Neuronal stem cell (in vitro differentiated cells): ENCODE data around the gene CTRL.

Experiments used
- DNase-seq: peaks from one replicate; pipeline ENCODE4 v3.0.0-alpha.2; 2013; ENCODE audit warnings: low spot score
- H2AFZ ChIP-seq: one replicate; pipeline ENCODE4 v1.6.1; 2013; ENCODE audit warnings: mild to moderate bottlenecking, low read length, inconsistent platforms
- H2AK5ac ChIP-seq: 2 replicates; pipeline ENCODE4 v1.6.1; 2013; ENCODE audit warnings: low read depth, mild to moderate bottlenecking, inconsistent platforms, low read length, moderate library complexity, mixed read lengths
- H2BK120ac ChIP-seq: 2 replicates; pipeline ENCODE4 v1.6.1; 2013; ENCODE audit warnings: low read depth, mild to moderate bottlenecking, inconsistent platforms, low read length, moderate library complexity, mixed read lengths
- H2BK12ac ChIP-seq: one replicate; pipeline ENCODE4 v1.6.1; 2013; ENCODE audit warnings: low read length, inconsistent platforms
- H2BK15ac ChIP-seq: 2 replicates; pipeline ENCODE4 v1.6.1; 2013; ENCODE audit warnings: mild to moderate bottlenecking, low read length, inconsistent platforms, mixed read lengths
- H2BK5ac ChIP-seq: one replicate; pipeline ENCODE4 v1.6.1; 2013; ENCODE audit warnings: inconsistent platforms, mild to moderate bottlenecking, low read length, moderate library complexity
- H3K14ac ChIP-seq: one replicate; pipeline ENCODE4 v1.6.1; 2013; ENCODE audit warnings: low read length, inconsistent platforms
- H3K18ac ChIP-seq: 2 replicates; pipeline ENCODE4 v1.6.1; 2013; ENCODE audit warnings: low read length, inconsistent platforms
- H3K23ac ChIP-seq: 2 replicates; pipeline ENCODE4 v1.6.1; 2013; ENCODE audit warnings: low read depth, mild to moderate bottlenecking, mixed read lengths, low read length, inconsistent platforms; ENCODE audit not compliant: poor library complexity
- H3K27ac ChIP-seq: replicated peaks from 3 replicates; pipeline ENCODE4 v1.5.1; 2013; ENCODE audit warnings: low read length, inconsistent platforms
- H3K27me3 ChIP-seq, 3 experiments: 2 replicates each; pipeline ENCODE4 v1.6.1; 2013; ENCODE audit warnings: low read length in 3 of 3, mild to moderate bottlenecking in 2 of 3, inconsistent platforms in 1 of 3, low read depth in 1 of 3, mixed read lengths in 1 of 3, moderate library complexity in 1 of 3; ENCODE audit not compliant: control insufficient read depth in 3 of 3, insufficient read depth in 3 of 3
- H3K36me3 ChIP-seq, 2 donors: replicated peaks in 1 of 2; 2 replicates each; pipeline ENCODE4 v1.6.1; 2013; ENCODE audit warnings: low read length in 2 of 2; ENCODE audit not compliant: control insufficient read depth in 2 of 2, insufficient read depth in 2 of 2
- H3K4ac ChIP-seq: 2 replicates; pipeline ENCODE4 v1.6.1; 2013; ENCODE audit warnings: inconsistent platforms, mild to moderate bottlenecking, low read length, moderate library complexity
- H3K4me1 ChIP-seq, 2 donors: 1 replicate in 1 of 2; 2 replicates in 1 of 2; pipeline ENCODE4 v1.6.1; 2013; ENCODE audit warnings: low read length in 2 of 2, low read depth in 1 of 2; ENCODE audit not compliant: control insufficient read depth in 2 of 2, insufficient read depth in 1 of 2
- H3K4me2 ChIP-seq: one replicate; pipeline ENCODE4 v1.6.1; 2013; ENCODE audit warnings: mild to moderate bottlenecking, low read length, inconsistent platforms; ENCODE audit not compliant: insufficient read depth, poor library complexity, severe bottlenecking
- H3K4me3 ChIP-seq, 2 donors: 2 replicates each; pipeline ENCODE4 v1.5.1; 2013; ENCODE audit warnings: low read length in 2 of 2, mild to moderate bottlenecking in 2 of 2, inconsistent platforms in 1 of 2, moderate library complexity in 1 of 2
- H3K79me1 ChIP-seq: one replicate; pipeline ENCODE4 v1.6.1; 2013; ENCODE audit warnings: low read depth, mild to moderate bottlenecking, inconsistent platforms, low read length, moderate library complexity
- H3K9ac ChIP-seq: one replicate; pipeline ENCODE4 v1.6.1; 2013; ENCODE audit warnings: mild to moderate bottlenecking, low read depth, low read length, inconsistent platforms; ENCODE audit not compliant: poor library complexity
- H3K9me3 ChIP-seq, 2 donors: replicated peaks in 1 of 2; 2 replicates each; pipeline versions ENCODE3 to v1.6.1; 2013; ENCODE audit warnings: low read length in 2 of 2, mild to moderate bottlenecking in 2 of 2, inconsistent platforms in 1 of 2, low read depth in 1 of 2, mixed read lengths in 1 of 2, moderate library complexity in 1 of 2; ENCODE audit not compliant: control insufficient read depth in 2 of 2, insufficient read depth in 1 of 2
- H4K8ac ChIP-seq: one replicate; pipeline ENCODE4 v1.6.1; 2013; ENCODE audit warnings: low read depth, mild to moderate bottlenecking, inconsistent platforms, low read length, moderate library complexity
- H4K91ac ChIP-seq: one replicate; pipeline ENCODE4 v1.6.1; 2013; ENCODE audit warnings: low read length, low read depth, mild to moderate bottlenecking, inconsistent platforms; ENCODE audit not compliant: poor library complexity
- WGBS, 2 donors: extraction: QIAGEN DNeasy Blood & Tissue Kit; methylation state at CpG; one replicate each; pipeline ENCODE4 v1.1.7; 2013; ENCODE audit warnings: missing lambda C conversion rate in 2 of 2, mixed read lengths in 1 of 2; ENCODE audit not compliant: insufficient read length in 2 of 2, insufficient replicate concordance in 1 of 2; ENCODE audit errors: extremely low coverage in 2 of 2; 5-methylcytosine and 5-hydroxymethylcytosine counted together

Gene CTRL

DNA sequence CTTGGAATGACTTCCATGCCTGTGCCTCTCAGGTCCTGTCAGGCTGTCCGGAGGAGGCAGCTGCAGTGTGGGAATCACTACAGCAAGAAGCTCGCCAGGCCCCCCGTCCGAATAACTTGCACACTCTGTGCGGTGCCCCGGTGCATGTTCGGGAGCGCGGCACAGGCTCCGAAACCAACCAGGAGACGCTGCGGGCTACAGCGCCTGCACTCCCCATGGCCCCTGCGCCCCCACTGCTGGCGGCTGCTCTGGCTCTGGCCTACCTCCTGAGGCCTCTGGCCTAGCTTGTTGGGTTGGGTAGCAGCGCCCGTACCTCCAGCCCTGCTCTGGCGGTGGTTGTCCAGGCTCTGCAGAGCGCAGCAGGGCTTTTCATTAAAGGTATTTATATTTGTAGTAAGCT is 45.7 kb downstream of the CTRL start:
- H3K18ac ChIP-seq: no peak overlapping the region
- H3K4ac ChIP-seq: no peak overlapping the region
- no peak overlapping the region for H2BK12ac ChIP-seq
- peaks cover 0 to 3% of the 10 kb centered on the region in 2 donors for H3K4me1 ChIP-seq
- H2BK15ac ChIP-seq: no peak overlapping the region
- H3K9me3 ChIP-seq: peaks cover 0 to 1% of the 10 kb centered on the region in 2 donors
- H4K8ac ChIP-seq: no peak overlapping the region
- H2BK120ac ChIP-seq: no peak overlapping the region
- H3K14ac ChIP-seq: no peak overlapping the region
- H3K4me2 ChIP-seq: no peak overlapping the region
- peak overlapping the region; percentile 4 for H3K9ac ChIP-seq
- no peak overlapping the region for H4K91ac ChIP-seq
- H3K4me3 ChIP-seq: no peak overlapping the region
- H2AFZ ChIP-seq: no peak overlapping the region
- H3K27ac ChIP-seq: no peak overlapping the region
- peaks cover 28 to 41% of the 10 kb centered on the region in 2 donors for H3K36me3 ChIP-seq
- peak overlapping the region; percentile 29 for H2BK5ac ChIP-seq
- DNase-seq: no peak
- H3K79me1 ChIP-seq: peaks cover 2% of the 10 kb centered on the region
- WGBS, 2 donors: no CpG with 5 or more reads among the region's 19 CpGs
- no peaks in the 10 kb centered on the region for H3K27me3 ChIP-seq
- H2AK5ac ChIP-seq: peak overlapping the region; percentile 14
- no peak overlapping the region for H3K23ac ChIP-seq

DNA sequence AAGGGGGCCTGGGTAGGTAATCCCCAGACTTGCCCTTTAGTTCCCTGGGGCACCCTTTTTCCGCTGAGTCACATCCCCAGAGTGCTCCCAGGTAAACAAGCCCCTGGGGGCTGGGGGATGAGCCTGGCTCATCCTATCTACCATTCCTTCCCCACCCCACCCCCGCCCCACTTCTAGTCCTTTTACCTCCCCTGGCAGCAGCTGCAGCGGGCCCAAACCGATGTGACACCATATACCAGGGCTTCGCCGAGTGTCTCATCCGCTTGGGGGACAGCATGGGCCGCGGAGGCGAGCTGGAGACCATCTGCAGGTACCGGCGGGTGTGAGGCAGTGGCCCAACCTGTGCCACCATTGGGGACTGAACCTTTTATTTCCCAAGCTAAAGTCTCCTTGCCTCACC is 46.1 kb downstream of the CTRL start:
- no peak overlapping the region for H2BK15ac ChIP-seq
- no peak overlapping the region for H3K27ac ChIP-seq
- H4K8ac ChIP-seq: no peak overlapping the region
- no peak overlapping the region for H3K23ac ChIP-seq
- H3K14ac ChIP-seq: no peak overlapping the region
- H3K4me1 ChIP-seq: peaks cover 0 to 3% of the 10 kb centered on the region in 2 donors
- H3K36me3 ChIP-seq: peaks cover 33 to 45% of the 10 kb centered on the region in 2 donors
- no peak overlapping the region for H3K4ac ChIP-seq
- no peaks in the 10 kb centered on the region for H3K27me3 ChIP-seq
- DNase-seq: no peak
- H3K4me2 ChIP-seq: no peak overlapping the region
- H2AFZ ChIP-seq: no peak overlapping the region
- no CpG with 5 or more reads among the region's 12 CpGs for WGBS, 2 donors
- peak overlapping the region; percentile 4 for H3K9ac ChIP-seq
- no peak overlapping the region for H2BK120ac ChIP-seq
- no peak overlapping the region for H2BK5ac ChIP-seq
- H2AK5ac ChIP-seq: peak overlapping the region; percentile 14
- no peak overlapping the region for H3K4me3 ChIP-seq
- peaks cover 2% of the 10 kb centered on the region for H3K79me1 ChIP-seq
- no peak overlapping the region for H2BK12ac ChIP-seq
- no peak overlapping the region for H4K91ac ChIP-seq
- peaks cover 0 to 1% of the 10 kb centered on the region in 2 donors for H3K9me3 ChIP-seq
- H3K18ac ChIP-seq: no peak overlapping the region

DNA sequence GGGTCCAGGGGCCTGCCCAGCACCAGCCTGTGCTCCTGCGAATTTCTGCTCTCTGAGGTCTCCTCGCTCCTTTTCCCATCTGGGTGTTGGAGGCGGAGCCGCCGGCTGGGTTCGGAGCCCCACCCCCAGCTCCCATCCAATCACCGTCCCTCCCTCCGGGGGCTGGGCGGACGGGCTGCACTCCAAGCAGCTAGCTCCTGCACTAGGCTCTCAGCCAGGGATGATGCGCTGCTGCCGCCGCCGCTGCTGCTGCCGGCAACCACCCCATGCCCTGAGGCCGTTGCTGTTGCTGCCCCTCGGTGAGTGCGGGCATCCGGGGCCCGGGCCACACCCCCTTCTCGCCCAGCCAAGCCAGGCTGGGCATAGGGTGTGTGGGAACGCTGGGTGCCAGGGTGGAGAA is 47.0 kb downstream of the CTRL start, which contains the start of gene NRN1L:
Gene NRN1L (plus strand): TSS at position 202 of the 400 bp plus-strand sequence. CDS start 19 bp downstream, at position 221.
- Histone ChIP-seq H3K14ac (peak within 1 kb of the TSS; percentile 63), H2BK12ac (no peak within 1 kb of the TSS), H2AK5ac (peak within 1 kb of the TSS; percentile 14), H2BK15ac (no peak within 1 kb of the TSS), H3K4ac (no peak within 1 kb of the TSS), H2BK120ac (no peak within 1 kb of the TSS), H3K9me3 (peaks cover 0 to 1% of the 10 kb centered on the region in 2 donors), H3K23ac (peak within 1 kb of the TSS; percentile 92), H3K9ac (peak within 1 kb of the TSS; percentile 80), H3K4me1 (peaks cover 0 to 3% of the 10 kb centered on the region in 2 donors), H2BK5ac (no peak within 1 kb of the TSS), H3K27me3 (no peaks in the 10 kb centered on the region), H3K27ac (peak within 1 kb of the TSS; percentile 42), H3K4me3 (no peak within 1 kb of the TSS), H2AFZ (no peak within 1 kb of the TSS), H3K18ac (peak within 1 kb of the TSS; percentile 12), H4K91ac (no peak within 1 kb of the TSS), H4K8ac (no peak within 1 kb of the TSS), H3K4me2 (peak within 1 kb of the TSS; percentile 43), H3K36me3 (peaks cover 40 to 54% of the 10 kb centered on the region in 2 donors), H3K79me1 (peaks cover 5% of the 10 kb centered on the region)
- DNase-seq: peak; percentile 75
- WGBS, 2 donors: no CpG with 5 or more reads among the region's 22 CpGs

DNA sequence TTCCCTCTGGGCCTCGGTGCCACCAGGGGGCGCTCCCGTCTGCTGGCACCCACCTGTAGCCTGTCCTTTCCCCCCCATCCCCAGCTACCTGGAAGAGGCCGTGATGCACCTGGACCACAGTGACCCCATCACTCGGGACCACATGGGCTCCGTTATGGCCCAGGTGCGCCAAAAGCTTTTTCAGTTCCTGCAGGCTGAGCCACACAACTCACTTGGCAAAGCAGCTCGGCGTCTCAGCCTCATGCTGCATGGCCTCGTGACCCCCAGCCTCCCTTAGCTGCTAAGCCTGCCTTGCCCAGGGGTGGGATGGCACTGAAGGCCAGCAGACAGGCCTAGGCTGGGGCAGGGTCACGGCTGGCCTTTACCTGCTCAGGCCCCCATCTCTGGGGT is 47.8 kb downstream of the CTRL start:
- Histone ChIP-seq H3K27me3 (no peaks in the 10 kb centered on the region), H3K36me3 (peaks cover 49 to 62% of the 10 kb centered on the region in 2 donors), H2BK12ac (no peak overlapping the region), H3K4ac (no peak overlapping the region), H2AK5ac (no peak overlapping the region), H4K8ac (no peak overlapping the region), H4K91ac (no peak overlapping the region), H3K4me3 (no peak overlapping the region), H3K9me3 (peaks cover 0 to 1% of the 10 kb centered on the region in 2 donors), H2AFZ (no peak overlapping the region), H3K4me2 (no peak overlapping the region), H2BK5ac (no peak overlapping the region), H3K9ac (no peak overlapping the region), H3K18ac (peak overlapping the region; percentile 12), H3K23ac (peak overlapping the region; percentile 16), H3K27ac (peak overlapping the region; percentile 42), H2BK15ac (no peak overlapping the region), H3K4me1 (peaks cover 0 to 3% of the 10 kb centered on the region in 2 donors), H3K14ac (no peak overlapping the region), H3K79me1 (peaks cover 5% of the 10 kb centered on the region), H2BK120ac (no peak overlapping the region)
- peak; percentile 45 for DNase-seq
- no CpG with 5 or more reads among the region's 11 CpGs for WGBS, 2 donors
